ENCODE data around the gene TTLL11.

Gene TTLL11

DNA sequence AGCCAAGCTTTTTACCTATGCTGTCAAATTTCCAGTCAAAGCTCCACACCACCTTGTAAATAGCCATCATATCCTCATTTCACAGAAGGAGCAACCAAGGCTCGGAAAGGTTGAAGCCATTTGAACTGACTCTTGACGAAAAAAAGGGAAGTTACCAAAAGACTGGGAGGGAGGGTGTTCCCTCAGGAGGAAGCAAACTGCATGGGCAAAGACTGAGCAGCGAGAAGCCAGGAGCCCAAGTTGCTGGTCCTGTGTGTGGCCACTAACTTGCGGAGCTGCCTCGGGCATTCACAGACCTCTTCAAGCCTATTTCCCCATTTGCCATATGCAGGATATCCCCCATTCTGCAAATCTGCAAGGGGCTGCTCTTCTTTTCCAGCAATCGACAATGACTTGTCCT lies 37.4 kb downstream of the TTLL11 start:
- DNase-seq (ENCODE audit: low spot score): no peak
- in situ Hi-C loops (cut with MboI; ENCODE audit: low pct_unique_long_range_greater_than_20kb, low sequenced_read_pairs, unreplicated experiment): no loop called here
- TF ChIP-seq CTCF (IDR thresholded peaks at IDR 0.05; ENCODE audit: extremely low read depth, insufficient read depth, missing control alignments): no peak

DNA sequence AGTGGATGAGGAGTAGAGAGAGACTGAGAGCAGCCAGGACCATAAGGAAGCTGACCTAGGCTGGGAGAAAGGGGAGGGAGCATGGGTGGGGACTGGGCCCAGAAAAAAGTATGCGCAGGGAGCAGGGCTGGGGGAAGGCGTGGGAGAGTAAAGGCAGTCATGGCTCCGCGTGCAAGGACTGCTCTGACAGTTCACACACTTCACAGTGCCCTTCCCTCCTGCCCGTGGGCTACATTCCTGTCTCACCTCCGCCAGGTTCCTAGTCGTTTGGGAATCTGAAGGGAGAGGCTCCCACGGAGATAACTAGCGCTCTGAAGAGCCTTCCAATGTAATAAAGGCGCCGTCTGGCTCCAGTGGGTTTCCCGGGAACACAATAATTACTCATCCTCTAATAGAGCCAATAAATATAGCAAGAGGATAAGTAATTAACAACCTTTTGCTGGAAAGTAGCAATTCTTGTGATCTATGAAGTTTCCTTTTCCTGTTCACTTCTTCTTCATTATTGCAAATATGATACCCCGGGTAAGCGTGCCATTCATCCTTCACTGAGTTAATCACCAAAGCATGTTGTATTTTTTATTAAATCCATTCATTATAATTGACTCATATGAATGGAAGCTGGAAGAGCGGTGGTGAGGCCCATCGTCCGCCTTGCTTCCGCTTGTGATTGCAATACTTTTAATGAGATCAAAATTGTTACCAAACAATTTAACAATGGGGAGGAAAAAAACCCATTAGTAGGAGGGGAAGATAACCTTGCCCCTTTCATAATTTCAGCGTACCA lies 39.3 kb downstream of the TTLL11 start:
- TF ChIP-seq CTCF (IDR thresholded peaks at IDR 0.05; ENCODE audit: extremely low read depth, insufficient read depth, missing control alignments): no peak
- DNase-seq (ENCODE audit: low spot score): no peak
- in situ Hi-C loops (cut with MboI; ENCODE audit: low pct_unique_long_range_greater_than_20kb, low sequenced_read_pairs, unreplicated experiment): no loop called here

GRCh38 chr9:122053064-122053463 lies 40.0 kb downstream of the TTLL11 start:
- DNase-seq (ENCODE audit: low spot score): no peak
- TF ChIP-seq CTCF (IDR thresholded peaks at IDR 0.05; ENCODE audit: extremely low read depth, insufficient read depth, missing control alignments): no peak
- in situ Hi-C loops (cut with MboI; ENCODE audit: low pct_unique_long_range_greater_than_20kb, low sequenced_read_pairs, unreplicated experiment): no loop called here

- peak; percentile 23 for DNase-seq (ENCODE audit: low spot score)
- in situ Hi-C loops (cut with MboI; ENCODE audit: low pct_unique_long_range_greater_than_20kb, low sequenced_read_pairs, unreplicated experiment): no loop called here
- TF ChIP-seq CTCF (IDR thresholded peaks at IDR 0.05; ENCODE audit: extremely low read depth, insufficient read depth, missing control alignments): no peak
Observed at GRCh38 chr9:122051351-122052321, 41.5 kb downstream of the TTLL11 start.

DNA sequence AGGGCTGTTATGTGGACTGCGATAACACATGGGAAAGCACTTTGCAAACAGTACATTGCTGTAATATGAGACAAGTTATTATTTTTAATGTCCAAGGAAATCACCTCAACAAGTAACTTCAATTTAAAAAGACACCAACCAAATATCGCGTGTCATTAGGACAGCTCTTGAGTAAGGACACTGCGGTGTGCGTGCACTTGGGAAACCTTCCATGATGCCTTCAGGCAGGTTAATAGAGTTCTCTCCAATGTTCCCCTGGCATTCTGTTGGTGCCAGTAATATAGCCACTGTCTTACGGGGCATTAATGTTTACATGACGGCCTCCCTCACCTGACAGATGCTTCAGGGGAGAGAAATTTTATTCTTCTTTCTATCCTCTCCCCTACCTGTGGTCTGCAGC lies 42.9 kb downstream of the TTLL11 start:
- in situ Hi-C loops (cut with MboI; ENCODE audit: low pct_unique_long_range_greater_than_20kb, low sequenced_read_pairs, unreplicated experiment): no loop called here
- DNase-seq (ENCODE audit: low spot score): no peak
- no peak for TF ChIP-seq CTCF (IDR thresholded peaks at IDR 0.05; ENCODE audit: extremely low read depth, insufficient read depth, missing control alignments)

- TF ChIP-seq CTCF (IDR thresholded peaks at IDR 0.05; ENCODE audit: extremely low read depth, insufficient read depth, missing control alignments): no peak
- no peak for DNase-seq (ENCODE audit: low spot score)
- in situ Hi-C loops (cut with MboI; ENCODE audit: low pct_unique_long_range_greater_than_20kb, low sequenced_read_pairs, unreplicated experiment): no loop called here
Observed at GRCh38 chr9:122042056-122042455, 51.1 kb downstream of the TTLL11 start.

Data from GM13977 (cell line).